Ishikawa (cell line): ENCODE results near the gene PARVB.

Experiments
- CEBPB ChIP-seq: IDR thresholded peaks from 2 replicates; pipeline ENCODE4 v1.6.1; 2012
- CREB1 ChIP-seq: IDR thresholded peaks from 2 replicates; pipeline ENCODE4 v1.6.1; 2012; ENCODE audit warnings: low read depth
- EGR1 ChIP-seq: IDR thresholded peaks from 2 replicates; pipeline ENCODE4 v1.6.1; 2012
- EP300 ChIP-seq: IDR thresholded peaks from 2 replicates; pipeline ENCODE4 v1.6.1; 2012; ENCODE audit warnings: borderline replicate concordance
- FOXM1 ChIP-seq: IDR thresholded peaks from 2 replicates; pipeline ENCODE4 v1.6.1; 2012; ENCODE audit warnings: low read depth, borderline replicate concordance
- MAX ChIP-seq: IDR thresholded peaks from 2 replicates; pipeline ENCODE4 v1.6.1; 2012
- NFIC ChIP-seq: IDR thresholded peaks from 2 replicates; pipeline ENCODE4 v1.6.1; 2012
- RAD21 ChIP-seq: IDR thresholded peaks from 2 replicates; pipeline ENCODE4 v1.6.1; 2012; ENCODE audit warnings: low read depth
- REST ChIP-seq: IDR thresholded peaks from 2 replicates; pipeline ENCODE4 v1.6.1; 2012; ENCODE audit warnings: low read depth, mild to moderate bottlenecking
- TAF1 ChIP-seq: IDR thresholded peaks from 2 replicates; pipeline ENCODE4 v1.6.1; 2012; ENCODE audit warnings: low read depth, mild to moderate bottlenecking
- TCF12 ChIP-seq: IDR thresholded peaks from 2 replicates; pipeline ENCODE4 v1.6.1; 2012; ENCODE audit warnings: low read depth
- TEAD4 ChIP-seq: IDR thresholded peaks from 2 replicates; pipeline ENCODE4 v1.6.1; 2012
- USF1 ChIP-seq: IDR thresholded peaks from 2 replicates; pipeline ENCODE4 v1.6.1; 2012
- YY1 ChIP-seq: IDR thresholded peaks from 2 replicates; pipeline ENCODE4 v1.6.1; 2012; ENCODE audit warnings: low read depth
- ZBTB7A ChIP-seq: IDR thresholded peaks from 2 replicates; pipeline ENCODE4 v1.6.1; 2012; ENCODE audit warnings: low read depth

PARVB gene

GRCh38 chr22:44199164-44199563 is 175.1 kb downstream of the PARVB start:
- TF ChIP-seq ZBTB7A (no peak), FOXM1 (no peak), CREB1 (no peak), TEAD4 (no peak), USF1 (no peak), TCF12 (no peak)

- TF ChIP-seq EP300 (no peak), ZBTB7A (no peak), TEAD4 (no peak), REST (no peak), TAF1 (no peak), RAD21 (no peak), YY1 (no peak), USF1 (no peak), TCF12 (no peak), FOXM1 (no peak), EGR1 (no peak), CREB1 (no peak), MAX (no peak), CEBPB (no peak), NFIC (no peak)
Measured at GRCh38 chr22:44199866-44200265, 175.8 kb downstream of the PARVB start.

- TF ChIP-seq TAF1 (no peak), YY1 (no peak), EP300 (no peak), ZBTB7A (no peak), MAX (no peak), FOXM1 (no peak), TEAD4 (no peak), NFIC (no peak), CREB1 (no peak), RAD21 (no peak), REST (no peak), EGR1 (no peak), CEBPB (no peak), TCF12 (no peak), USF1 (no peak)
Measured at GRCh38 chr22:44200451-44200850, 176.3 kb downstream of the PARVB start.

- no peak for TF ChIP-seq EP300
- TF ChIP-seq ZBTB7A: no peak
- no peak for TF ChIP-seq YY1
- TF ChIP-seq TEAD4: no peak
- TF ChIP-seq TCF12: no peak
- no peak for TF ChIP-seq RAD21
- TF ChIP-seq NFIC: no peak
- no peak for TF ChIP-seq REST
- TF ChIP-seq TAF1: no peak
- TF ChIP-seq CREB1: no peak
- TF ChIP-seq CEBPB: no peak
- no peak for TF ChIP-seq FOXM1
- TF ChIP-seq USF1: no peak
Measured at GRCh38 chr22:44200855-44201550, 176.9 kb downstream of the PARVB start.
